ENCODE measurements around the gene SCFD1. TPM values are rescaled to one million over a fixed set of nuclear protein-coding genes. Genes with fewer than 3 reads are reported as not detected.

The SCFD1 gene
- total RNA-seq, 4 donors from 2014 or later = 99.9 to 291 (median 160) TPM

DNA sequence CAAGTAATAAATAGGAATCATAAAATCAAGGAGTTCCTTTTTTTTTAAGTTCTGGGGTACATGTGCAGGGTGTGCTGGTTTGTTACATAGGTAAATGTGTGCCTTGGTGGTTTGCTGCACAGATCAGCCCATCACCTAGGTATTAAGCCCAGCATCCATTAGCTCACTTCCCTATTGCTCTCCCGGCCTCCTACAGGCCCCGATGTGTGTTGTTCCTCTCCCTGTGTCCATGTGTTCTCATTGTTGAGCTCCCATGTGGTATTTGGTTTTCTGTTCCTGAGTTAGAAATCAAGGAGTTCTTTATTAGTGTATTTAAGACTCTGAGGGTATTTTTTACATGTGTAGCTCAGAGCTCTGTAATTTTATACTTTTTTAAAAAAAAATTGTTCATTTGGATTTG, 86.0 kb downstream of the SCFD1 start:
- Histone ChIP-seq H3K27me3 (no peaks in the 10 kb centered on the region), H3K9me3 (no peaks in the 10 kb centered on the region), H3K36me3 (no peaks in the 10 kb centered on the region), H3K4me1 (no peaks in the 10 kb centered on the region), H3K4me3 (no peak overlapping the region), H3K27ac (no peak overlapping the region)
- intact Hi-C loops (cut with DNase I; ENCODE audit: low total_unique reads) = no loop called here
- TF ChIP-seq POLR2A (IDR thresholded peaks at IDR 0.05) = no peak
- no peak for TF ChIP-seq CTCF (IDR thresholded peaks at IDR 0.05)
- DNase-seq = no peak

DNA sequence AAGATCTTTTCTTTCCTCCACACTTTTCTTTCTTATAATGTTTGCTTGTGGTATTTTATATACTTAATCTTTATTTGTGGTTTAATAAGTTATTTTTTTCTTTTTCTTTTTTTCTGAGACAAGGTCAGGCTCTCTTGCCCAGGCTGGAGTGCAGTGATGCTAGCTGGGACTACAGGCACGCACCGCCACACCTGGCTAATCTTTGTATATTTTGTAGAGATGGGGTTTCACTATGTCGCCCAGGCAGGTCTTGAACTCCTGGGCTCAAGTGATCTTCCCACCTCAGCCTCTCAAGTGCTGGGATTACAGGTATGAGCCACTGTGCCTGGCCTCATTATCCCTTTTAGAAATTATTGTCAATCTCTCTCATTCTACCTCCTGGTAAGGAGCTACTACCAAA, 87.1 kb downstream of the SCFD1 start:
- Histone ChIP-seq H3K27me3 (no peaks in the 10 kb centered on the region), H3K36me3 (no peaks in the 10 kb centered on the region), H3K9me3 (no peaks in the 10 kb centered on the region), H3K4me1 (no peaks in the 10 kb centered on the region), H3K4me3 (no peak overlapping the region), H3K27ac (no peak overlapping the region)
- no peak for TF ChIP-seq POLR2A (IDR thresholded peaks at IDR 0.05)
- TF ChIP-seq CTCF (IDR thresholded peaks at IDR 0.05) = no peak
- intact Hi-C loops (cut with DNase I; ENCODE audit: low total_unique reads) = no loop called here
- DNase-seq = no peak

GRCh38 chr14:30710876-30711275, 88.8 kb downstream of the SCFD1 start:
- Histone ChIP-seq H3K27ac (no peak overlapping the region), H3K9me3 (no peaks in the 10 kb centered on the region), H3K27me3 (no peaks in the 10 kb centered on the region), H3K4me3 (no peak overlapping the region), H3K4me1 (no peaks in the 10 kb centered on the region), H3K36me3 (no peaks in the 10 kb centered on the region)
- DNase-seq = no peak
- intact Hi-C loops (cut with DNase I; ENCODE audit: low total_unique reads) = no loop called here
- TF ChIP-seq POLR2A (IDR thresholded peaks at IDR 0.05) (no peak), CTCF (IDR thresholded peaks at IDR 0.05) (no peak)

DNA sequence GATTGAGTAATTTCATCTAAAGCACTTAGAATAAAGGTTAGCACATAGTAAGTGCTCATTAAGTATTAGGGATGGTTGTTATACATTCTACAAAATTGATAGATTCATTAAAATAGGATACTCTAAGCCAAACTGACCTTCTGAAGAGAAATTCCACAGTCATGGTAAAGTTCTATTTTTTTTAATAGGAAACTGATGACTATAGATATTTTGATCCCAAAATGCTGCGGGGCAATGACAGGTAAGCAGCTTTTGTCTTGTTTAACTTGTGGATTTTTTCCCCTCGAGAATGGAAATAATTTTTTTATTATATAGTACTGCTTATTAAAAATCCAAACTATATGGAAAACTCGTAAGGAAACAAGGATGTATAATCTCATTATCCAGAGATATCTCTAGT, 97.0 kb downstream of the SCFD1 start:
- H3K36me3 ChIP-seq = no peaks in the 10 kb centered on the region
- H3K27ac ChIP-seq = no peak overlapping the region
- H3K27me3 ChIP-seq = no peaks in the 10 kb centered on the region
- TF ChIP-seq CTCF (IDR thresholded peaks at IDR 0.05) = no peak
- no peak for TF ChIP-seq POLR2A (IDR thresholded peaks at IDR 0.05)
- no peaks in the 10 kb centered on the region for H3K4me1 ChIP-seq
- no peak for DNase-seq
- H3K9me3 ChIP-seq = no peaks in the 10 kb centered on the region
- H3K4me3 ChIP-seq = no peak overlapping the region
- intact Hi-C loops (cut with DNase I; ENCODE audit: low total_unique reads) = no loop called here

DNA sequence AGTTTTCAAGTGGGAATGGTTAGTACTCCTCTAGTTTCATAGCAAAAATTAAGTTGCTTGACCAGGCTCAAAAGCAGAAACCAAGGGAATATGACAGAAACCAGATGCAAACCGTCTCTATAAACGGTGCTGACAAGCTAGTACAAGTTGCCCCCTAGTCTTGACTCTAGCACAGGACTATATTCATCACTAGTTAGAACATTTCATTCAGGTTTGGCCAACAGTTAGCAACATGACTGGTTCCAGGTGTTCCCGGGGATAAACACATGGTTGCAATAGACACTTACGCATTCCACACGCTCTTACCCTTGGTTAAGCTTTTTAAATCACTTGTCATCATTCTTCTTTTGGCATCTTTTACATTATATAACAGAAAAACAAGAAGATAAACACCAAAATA, 103.6 kb downstream of the SCFD1 start:
- Histone ChIP-seq H3K9me3 (no peaks in the 10 kb centered on the region), H3K27ac (no peak overlapping the region), H3K4me1 (no peaks in the 10 kb centered on the region), H3K4me3 (no peak overlapping the region), H3K27me3 (no peaks in the 10 kb centered on the region), H3K36me3 (no peaks in the 10 kb centered on the region)
- TF ChIP-seq POLR2A (IDR thresholded peaks at IDR 0.05) = no peak
- no peak for TF ChIP-seq CTCF (IDR thresholded peaks at IDR 0.05)
- intact Hi-C loops (cut with DNase I; ENCODE audit: low total_unique reads) = no loop called here
- no peak for DNase-seq
